Mesendoderm (in vitro differentiated cells): Measurements from ENCODE around the gene RAB31.

Experiments
- DNase-seq: peaks from one replicate; pipeline ENCODE4 v3.0.0; 2013
- H2AK5ac ChIP-seq: 2 replicates; pipeline ENCODE4 v1.6.1; 2013; ENCODE audit warnings: low read length, inconsistent platforms
- H2BK120ac ChIP-seq: 2 replicates; pipeline ENCODE4 v1.6.1; 2013; ENCODE audit warnings: low read depth, mild to moderate bottlenecking, low read length, moderate library complexity, mixed read lengths
- H2BK15ac ChIP-seq: replicated peaks from 2 replicates; pipeline ENCODE4 v1.6.1; 2013; ENCODE audit warnings: low read depth, mild to moderate bottlenecking, moderate library complexity
- H2BK5ac ChIP-seq: 2 replicates; pipeline ENCODE4 v1.6.1; 2013; ENCODE audit warnings: low read length, inconsistent platforms
- H3K18ac ChIP-seq: 2 replicates; pipeline ENCODE4 v1.6.1; 2013; ENCODE audit warnings: mild to moderate bottlenecking, low read length, mixed read lengths
- H3K23ac ChIP-seq: one replicate; pipeline ENCODE4 v1.6.1; 2013; ENCODE audit warnings: low read length
- H3K27ac ChIP-seq: 2 replicates; pipeline ENCODE4 v1.5.1; 2013; ENCODE audit warnings: low read depth, mild to moderate bottlenecking, inconsistent platforms, low read length, moderate library complexity
- H3K27me3 ChIP-seq: 2 replicates; pipeline ENCODE4 v1.6.1; 2013; ENCODE audit warnings: low read length, control low read depth, mild to moderate bottlenecking, inconsistent platforms; ENCODE audit not compliant: insufficient read depth, poor library complexity
- H3K36me3 ChIP-seq: 2 replicates; pipeline ENCODE4 v1.6.1; 2013; ENCODE audit warnings: low read length, inconsistent platforms; ENCODE audit not compliant: control insufficient read depth, insufficient read depth
- H3K4ac ChIP-seq: one replicate; pipeline ENCODE4 v1.6.1; 2013; ENCODE audit warnings: low read depth, mild to moderate bottlenecking, low read length, moderate library complexity
- H3K4me1 ChIP-seq: 2 replicates; pipeline ENCODE4 v1.6.1; 2013; ENCODE audit warnings: low read depth, low read length, inconsistent platforms; ENCODE audit not compliant: control insufficient read depth
- H3K4me2 ChIP-seq: 2 replicates; pipeline ENCODE4 v1.6.1; 2013; ENCODE audit warnings: low read length
- H3K4me3 ChIP-seq: 2 replicates; pipeline ENCODE4 v1.5.1; 2013; ENCODE audit warnings: mild to moderate bottlenecking, low read length
- H3K56ac ChIP-seq: one replicate; pipeline ENCODE4 v1.6.1; 2013; ENCODE audit warnings: low read length
- H3K79me1 ChIP-seq: 2 replicates; pipeline ENCODE4 v1.6.1; 2013; ENCODE audit warnings: low read length, inconsistent platforms
- H3K79me2 ChIP-seq: 2 replicates; pipeline ENCODE4 v1.6.1; 2013; ENCODE audit warnings: mild to moderate bottlenecking, low read length; ENCODE audit not compliant: control insufficient read depth, insufficient read depth
- H3K9ac ChIP-seq: 2 replicates; pipeline ENCODE4 v1.6.1; 2013; ENCODE audit warnings: low read length, inconsistent platforms
- H4K5ac ChIP-seq: one replicate; pipeline ENCODE4 v1.6.1; 2013; ENCODE audit warnings: low read length
- H4K8ac ChIP-seq: one replicate; pipeline ENCODE4 v1.6.1; 2013; ENCODE audit warnings: low read depth, mild to moderate bottlenecking, control low read depth, low read length, moderate library complexity
- WGBS: extraction: QIAGEN DNeasy Blood & Tissue Kit; methylation state at CpG from one replicate; pipeline ENCODE4 v1.1.7; 2013; ENCODE audit warnings: low lambda C conversion rate, missing lambda C conversion rate; ENCODE audit not compliant: insufficient coverage; ENCODE audit errors: extremely low coverage; 5-methylcytosine and 5-hydroxymethylcytosine counted together

The RAB31 gene

GRCh38 chr18:9865764-9866490 lies 157.8 kb downstream of the RAB31 start:
- H3K4me1 ChIP-seq = peaks cover 19% of the 10 kb centered on the region
- H3K27me3 ChIP-seq = no peaks in the 10 kb centered on the region
- no peak overlapping the region for H3K4me3 ChIP-seq
- no peak overlapping the region for H3K23ac ChIP-seq
- H2BK15ac ChIP-seq = no peak overlapping the region
- H3K79me2 ChIP-seq = no peaks in the 10 kb centered on the region
- no peaks in the 10 kb centered on the region for H3K36me3 ChIP-seq
- no peaks in the 10 kb centered on the region for H3K79me1 ChIP-seq
- no peak for DNase-seq
- no peak overlapping the region for H3K4me2 ChIP-seq
- no peak overlapping the region for H3K56ac ChIP-seq
- no peak overlapping the region for H3K4ac ChIP-seq
- no peak overlapping the region for H4K5ac ChIP-seq
- H4K8ac ChIP-seq = no peak overlapping the region
- H2BK120ac ChIP-seq = no peak overlapping the region
- H3K27ac ChIP-seq = no peak overlapping the region
- no peak overlapping the region for H2AK5ac ChIP-seq
- no peak overlapping the region for H3K9ac ChIP-seq
- H3K18ac ChIP-seq = no peak overlapping the region
- no peak overlapping the region for H2BK5ac ChIP-seq
- WGBS = no CpG with 5 or more reads among the region's 7 CpGs

DNA sequence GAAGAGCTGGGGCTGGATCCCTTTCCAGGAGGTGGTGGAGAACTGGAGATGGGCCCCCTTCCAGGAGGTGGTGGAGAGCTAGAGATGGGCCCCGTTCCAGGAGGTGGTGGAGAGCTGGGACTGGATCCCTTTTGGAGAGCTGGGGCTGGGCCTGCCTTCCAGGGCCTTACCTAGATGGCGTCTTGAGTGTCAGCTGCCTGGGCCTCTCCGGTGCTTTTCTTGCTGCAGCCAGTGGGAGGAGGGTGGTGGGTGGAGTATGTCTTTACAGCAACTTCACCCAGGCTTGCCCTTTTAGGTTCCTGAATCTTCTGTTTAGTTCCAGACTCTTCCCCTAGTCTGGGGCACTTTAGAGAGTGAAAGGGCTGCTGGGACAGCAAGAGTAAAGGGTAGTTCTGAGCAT lies 158.5 kb downstream of the RAB31 start:
- WGBS = no CpG with 5 or more reads among the region's 3 CpGs
- H2AK5ac ChIP-seq = no peak overlapping the region
- no peak overlapping the region for H3K4ac ChIP-seq
- no peak overlapping the region for H3K4me2 ChIP-seq
- H2BK120ac ChIP-seq = no peak overlapping the region
- H3K56ac ChIP-seq = no peak overlapping the region
- H4K8ac ChIP-seq = no peak overlapping the region
- H3K79me2 ChIP-seq = no peaks in the 10 kb centered on the region
- H3K27me3 ChIP-seq = no peaks in the 10 kb centered on the region
- no peak overlapping the region for H2BK5ac ChIP-seq
- DNase-seq = no peak
- H3K4me3 ChIP-seq = no peak overlapping the region
- H3K9ac ChIP-seq = no peak overlapping the region
- no peak overlapping the region for H4K5ac ChIP-seq
- H3K23ac ChIP-seq = no peak overlapping the region
- no peaks in the 10 kb centered on the region for H3K79me1 ChIP-seq
- no peaks in the 10 kb centered on the region for H3K36me3 ChIP-seq
- no peak overlapping the region for H3K18ac ChIP-seq
- H3K27ac ChIP-seq = no peak overlapping the region
- peaks cover 19% of the 10 kb centered on the region for H3K4me1 ChIP-seq
- H2BK15ac ChIP-seq = no peak overlapping the region

GRCh38 chr18:9867071-9867594 lies 159.0 kb downstream of the RAB31 start:
- no peak overlapping the region for H2BK120ac ChIP-seq
- H3K36me3 ChIP-seq = no peaks in the 10 kb centered on the region
- H3K27me3 ChIP-seq = no peaks in the 10 kb centered on the region
- no peak for DNase-seq
- no peak overlapping the region for H2BK15ac ChIP-seq
- no peak overlapping the region for H3K4me3 ChIP-seq
- H3K4ac ChIP-seq = no peak overlapping the region
- no peak overlapping the region for H3K9ac ChIP-seq
- H3K23ac ChIP-seq = no peak overlapping the region
- no peak overlapping the region for H3K18ac ChIP-seq
- no peaks in the 10 kb centered on the region for H3K79me1 ChIP-seq
- no peak overlapping the region for H4K8ac ChIP-seq
- H2BK5ac ChIP-seq = no peak overlapping the region
- WGBS = no CpG with 5 or more reads among the region's 4 CpGs
- no peak overlapping the region for H2AK5ac ChIP-seq
- H3K4me1 ChIP-seq = peaks cover 19% of the 10 kb centered on the region
- H3K56ac ChIP-seq = no peak overlapping the region
- no peak overlapping the region for H3K27ac ChIP-seq
- no peak overlapping the region for H4K5ac ChIP-seq
- no peaks in the 10 kb centered on the region for H3K79me2 ChIP-seq
- no peak overlapping the region for H3K4me2 ChIP-seq

DNA sequence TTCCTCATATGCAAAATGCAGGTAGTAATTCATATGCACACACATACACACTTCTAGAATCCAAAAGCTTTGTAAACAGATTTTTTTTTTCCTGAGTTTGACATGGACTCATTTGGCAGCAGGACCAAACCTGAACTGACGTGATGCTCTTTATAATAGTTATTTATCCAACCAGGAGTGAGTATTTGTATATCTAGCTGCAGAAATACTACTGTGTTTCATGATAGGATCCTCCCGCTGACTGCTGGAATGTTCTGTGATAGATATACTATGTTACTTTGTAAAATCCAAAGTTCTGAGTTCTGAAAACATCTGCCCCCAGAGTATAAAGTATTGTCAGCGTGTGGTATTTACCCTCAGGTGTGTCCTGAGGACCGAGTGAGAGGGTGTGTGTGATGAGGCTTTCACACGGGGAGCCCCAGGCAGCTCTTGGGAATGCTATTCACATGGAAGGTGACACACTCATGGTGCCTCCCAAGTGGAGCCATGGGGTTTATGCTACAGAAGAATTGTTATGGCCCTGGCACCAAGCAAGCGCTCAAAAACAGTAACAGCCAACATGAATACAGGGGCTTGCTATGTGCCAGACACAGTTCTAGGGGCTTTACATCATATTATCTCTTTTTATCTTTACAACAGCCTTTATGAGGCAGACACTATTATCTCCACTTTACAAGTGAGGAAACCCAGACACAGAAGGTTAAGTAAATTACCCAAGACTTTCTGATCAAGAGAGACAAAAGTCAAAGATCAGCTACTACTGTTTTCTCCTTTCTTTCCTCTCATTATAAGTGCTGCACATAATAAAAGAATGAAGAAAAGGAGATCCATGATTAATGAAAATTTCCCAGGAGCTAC lies 161.0 kb downstream of the RAB31 start:
- Histone ChIP-seq H3K18ac (no peak overlapping the region), H3K4me2 (no peak overlapping the region), H3K79me1 (no peaks in the 10 kb centered on the region), H3K23ac (no peak overlapping the region), H4K5ac (no peak overlapping the region), H3K36me3 (no peaks in the 10 kb centered on the region), H3K4me1 (peaks cover 19% of the 10 kb centered on the region), H2AK5ac (peak overlapping the region; percentile 95), H2BK15ac (no peak overlapping the region), H4K8ac (no peak overlapping the region), H3K9ac (no peak overlapping the region), H2BK120ac (no peak overlapping the region), H3K56ac (peak overlapping the region; percentile 35), H3K79me2 (no peaks in the 10 kb centered on the region), H3K27ac (peak overlapping the region; percentile 43), H3K4me3 (no peak overlapping the region), H2BK5ac (peak overlapping the region; percentile 49), H3K27me3 (no peaks in the 10 kb centered on the region), H3K4ac (no peak overlapping the region)
- peak; percentile 79 for DNase-seq
- no CpG with 5 or more reads among the region's 6 CpGs for WGBS

DNA sequence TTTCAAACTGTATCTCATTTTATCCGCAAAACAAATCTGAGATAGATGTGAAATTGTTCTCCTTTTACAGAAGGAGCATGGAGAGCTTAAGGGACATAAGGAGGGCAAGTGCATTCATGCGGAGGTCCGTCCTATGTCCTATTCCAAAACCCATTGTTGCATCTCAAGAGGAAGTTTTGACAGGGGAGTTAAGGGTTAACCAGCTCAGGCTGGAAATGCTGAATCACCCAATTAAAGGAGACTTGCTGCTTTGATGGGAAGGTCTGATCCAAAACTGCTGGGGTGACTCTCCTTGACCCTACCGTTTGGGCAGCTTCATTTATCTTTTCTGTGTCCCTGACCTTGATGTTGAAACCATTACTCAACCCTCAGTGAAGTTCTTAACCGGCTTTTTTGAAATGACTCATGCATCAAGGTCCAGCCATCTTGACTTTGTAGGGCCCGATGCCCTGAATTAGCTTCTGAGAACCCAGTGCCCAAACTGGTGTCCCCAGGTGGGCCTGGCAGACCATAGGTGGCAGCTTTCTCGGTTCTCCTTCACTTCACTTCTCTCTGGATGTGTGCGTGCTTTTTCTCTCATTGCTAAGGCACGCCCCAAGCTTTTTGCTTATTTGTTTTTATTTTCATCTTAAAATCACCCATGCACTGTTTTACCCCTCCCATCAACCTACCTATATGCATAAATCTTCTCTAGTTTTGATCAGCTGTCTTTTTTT lies 161.8 kb downstream of the RAB31 start:
- H3K18ac ChIP-seq = peak overlapping the region; percentile 85
- H3K27me3 ChIP-seq = no peaks in the 10 kb centered on the region
- H3K23ac ChIP-seq = no peak overlapping the region
- peak overlapping the region; percentile 58 for H3K4ac ChIP-seq
- H3K79me1 ChIP-seq = no peaks in the 10 kb centered on the region
- H3K79me2 ChIP-seq = no peaks in the 10 kb centered on the region
- no peak overlapping the region for H3K9ac ChIP-seq
- H2BK15ac ChIP-seq = no peak overlapping the region
- no peak overlapping the region for H3K27ac ChIP-seq
- H2BK120ac ChIP-seq = no peak overlapping the region
- no peak overlapping the region for H2AK5ac ChIP-seq
- no peak overlapping the region for H3K4me3 ChIP-seq
- peak overlapping the region; percentile 30 for H4K8ac ChIP-seq
- H4K5ac ChIP-seq = no peak overlapping the region
- H3K4me1 ChIP-seq = peaks cover 19% of the 10 kb centered on the region
- DNase-seq = peak; percentile 83
- H3K36me3 ChIP-seq = no peaks in the 10 kb centered on the region
- no CpG with 5 or more reads among the region's 9 CpGs for WGBS
- peak overlapping the region; percentile 77 for H3K56ac ChIP-seq
- H2BK5ac ChIP-seq = peak overlapping the region; percentile 29
- no peak overlapping the region for H3K4me2 ChIP-seq
